Lung (tissue), 12 donors: ENCODE data around the gene FTSJ3. TPM values are rescaled to one million over a fixed set of nuclear protein-coding genes. Genes with fewer than 3 reads are reported as not detected.

ENCODE experiments used
- ATAC-seq: fragments of 200-7000 bp; cut with Tn5 transposase; one replicate; pipeline ENCODE4 v1.9.1; 2020; ENCODE audit warnings: moderate number of reproducible peaks; ENCODE audit not compliant: insufficient read depth, low FRiP score
- DNase-seq, 3 donors: peaks; one replicate each; pipeline ENCODE4 v3.0.0-alpha.2; 2013 to 2017
- H3K27ac ChIP-seq, 2 donors: one replicate each; pipeline ENCODE4 v1.5.1; 2013; ENCODE audit warnings: mild to moderate bottlenecking in 2 of 2, moderate library complexity in 2 of 2, control low read depth in 1 of 2, inconsistent platforms in 1 of 2, low read depth in 1 of 2, low read length in 1 of 2
- H3K27me3 ChIP-seq, 3 donors: one replicate each; pipeline ENCODE4 v1.5.1; 2013; ENCODE audit warnings: low read length in 2 of 3; ENCODE audit not compliant: control insufficient read depth in 3 of 3, insufficient read depth in 3 of 3
- H3K36me3 ChIP-seq, 4 donors: one replicate each; pipeline ENCODE4 v1.5.1; 2013; ENCODE audit warnings: low read length in 4 of 4, mild to moderate bottlenecking in 1 of 4, moderate library complexity in 1 of 4; ENCODE audit not compliant: control insufficient read depth in 4 of 4, insufficient read depth in 4 of 4
- H3K4me1 ChIP-seq, 5 donors: one replicate each; pipeline ENCODE4 v1.5.1; 2013; ENCODE audit warnings: low read length in 5 of 5, mild to moderate bottlenecking in 2 of 5, moderate library complexity in 1 of 5; ENCODE audit not compliant: control insufficient read depth in 5 of 5, insufficient read depth in 5 of 5
- H3K4me3 ChIP-seq: one replicate; pipeline ENCODE4 v1.5.1; 2013; ENCODE audit warnings: mild to moderate bottlenecking, control low read depth, moderate library complexity
- H3K9ac ChIP-seq, 2 donors: one replicate each; pipeline ENCODE4 v1.5.1; 2013; ENCODE audit warnings: low read length in 2 of 2, control low read depth in 1 of 2; ENCODE audit not compliant: insufficient read depth in 1 of 2
- H3K9me3 ChIP-seq, 4 donors: one replicate each; pipeline ENCODE4 v1.5.1; 2013; ENCODE audit warnings: low read length in 3 of 4, mild to moderate bottlenecking in 1 of 4, moderate library complexity in 1 of 4; ENCODE audit not compliant: control insufficient read depth in 4 of 4, insufficient read depth in 3 of 4
- CTCF ChIP-seq: IDR thresholded peaks from 2 replicates; pipeline ENCODE4 v1.5.1; 2012; ENCODE audit warnings: mild to moderate bottlenecking; ENCODE audit errors: control extremely low read depth, extremely low read depth
- WGBS, 2 donors: extraction: QIAGEN DNeasy Blood & Tissue Kit; methylation state at CpG; one replicate each; pipeline ENCODE4 v1.1.7; 2013; 5-methylcytosine and 5-hydroxymethylcytosine counted together
- polyA plus RNA-seq, 2 donors: library from polyadenylated mRNA; stranded (reverse); fragments of 200-250 nt; gene quantifications; one replicate each; pipeline ENCODE4 v1.2.1, GENCODE V29; 2013
- total RNA-seq, 2 donors: library from RNA; depleted of rRNA in 1 of 2; stranded (reverse); fragments of >200 nt in 1 of 2; gene quantifications; one replicate each; pipeline ENCODE4 v1.2.1, GENCODE V29; 2014 to 2021
- donor health status: control.
- donor health status: control.
- donor health status: Bipolar disorder and iron deficiency.
- donor health status: healthy.
- donor health status: DM: yes; HTN: yes; CAD: no.

Gene FTSJ3
- total and polyA plus RNA-seq, 4 donors: 15.4 to 39.8 (median 29.6) TPM

GRCh38 chr17:63833026-63833740 lies 5.7 kb upstream of the FTSJ3 start:
- H3K36me3 ChIP-seq: peaks cover 30 to 74% (median 51%) of the 10 kb centered on the region in 4 donors

GRCh38 chr17:63832455-63832854 lies 5.0 kb upstream of the FTSJ3 start:
- ATAC-seq (no peak), DNase-seq (no peak)
- WGBS, 2 donors: 86 to 87% methylated on average over 2 of the region's 2 CpGs
- Histone ChIP-seq H3K4me1 (peaks cover 0 to 17% (median 6%) of the 10 kb centered on the region in 5 donors), H3K27ac (no peak overlapping the region), H3K9me3 (no peaks in the 10 kb centered on the region), H3K4me3 (no peak overlapping the region), H3K27me3 (no peaks in the 10 kb centered on the region), H3K9ac (no peak overlapping the region), H3K36me3 (peaks cover 30 to 71% (median 51%) of the 10 kb centered on the region in 4 donors)
- no peak for TF ChIP-seq CTCF

More at GRCh38 chr17:63833026-63833740, 5.7 kb upstream of the FTSJ3 start:
- ATAC-seq (no peak), DNase-seq (no peak)
- Histone ChIP-seq H3K4me1 (peaks cover 0 to 19% (median 10%) of the 10 kb centered on the region in 5 donors), H3K27ac (no peak overlapping the region), H3K27me3 (no peaks in the 10 kb centered on the region), H3K4me3 (no peak overlapping the region), H3K9ac (no peak overlapping the region), H3K9me3 (no peaks in the 10 kb centered on the region)
- TF ChIP-seq CTCF: no peak
- WGBS, 2 donors: 82 to 89% methylated on average over 14 of the region's 14 CpGs

GRCh38 chr17:63832014-63832413 lies 4.6 kb upstream of the FTSJ3 start:
- Histone ChIP-seq H3K9ac (no peak overlapping the region), H3K27ac (no peak overlapping the region), H3K9me3 (no peaks in the 10 kb centered on the region), H3K36me3 (peaks cover 29 to 68% (median 50%) of the 10 kb centered on the region in 4 donors), H3K4me3 (no peak overlapping the region), H3K4me1 (peaks cover 0 to 13% (median 3%) of the 10 kb centered on the region in 5 donors), H3K27me3 (no peaks in the 10 kb centered on the region)
- DNase-seq (no peak), ATAC-seq (no peak)
- no peak for TF ChIP-seq CTCF
- 89 to 90% methylated on average over 5 of the region's 5 CpGs for WGBS, 2 donors

- no peak for DNase-seq
- H3K27ac ChIP-seq: no peak overlapping the region
- 34 to 59% methylated on average over 8 of the region's 8 CpGs for WGBS, 2 donors
- no peak for ATAC-seq
- H3K9ac ChIP-seq: no peak overlapping the region
- H3K4me3 ChIP-seq: no peak overlapping the region
- peaks cover 0 to 12% (median 3%) of the 10 kb centered on the region in 5 donors for H3K4me1 ChIP-seq
- H3K36me3 ChIP-seq: peaks cover 27 to 64% (median 50%) of the 10 kb centered on the region in 4 donors
- H3K27me3 ChIP-seq: no peaks in the 10 kb centered on the region
- H3K9me3 ChIP-seq: no peaks in the 10 kb centered on the region
- no peak for TF ChIP-seq CTCF
These were observed 4.0 kb upstream of the FTSJ3 start for GRCh38 chr17:63831505-63831904.
